WTC11 (cell line): ENCODE data around the gene ARHGAP28.

Experiments
- CTCF ChIP-seq: fragments of 200-600 bp; IDR thresholded peaks from 2 replicates; pipeline ENCODE4 v1.8.0; 2022; ENCODE audit warnings: antibody characterized with exemption
- ESRRA ChIP-seq: sonication (generic); formaldehyde crosslinking; IDR thresholded peaks from 2 replicates; pipeline ENCODE4 v1.8.1; 2022; ENCODE audit warnings: mild to moderate bottlenecking, missing genetic modification reagents, borderline replicate concordance
- JUN ChIP-seq: sonication (generic); formaldehyde crosslinking; IDR thresholded peaks from 2 replicates; pipeline ENCODE4 v1.8.0; 2023; ENCODE audit warnings: mild to moderate bottlenecking, missing genetic modification reagents

GRCh38 chr18:6855767-6856166, 126.3 kb downstream of the ARHGAP28 start:
- TF ChIP-seq ESRRA (CRISPR knock-in tag) = no peak
- TF ChIP-seq CTCF = no peak
- no peak for TF ChIP-seq JUN
